GM12878 (cell line): ENCODE measurements around the gene SRF. TPM values are rescaled to one million over a fixed set of nuclear protein-coding genes. Genes with fewer than 3 reads are reported as not detected.

Source experiments
- BRCA1 ChIP-seq: IDR thresholded peaks from 2 replicates; pipeline ENCODE4 v1.6.1; 2011; ENCODE audit warnings: low read depth, low read length, improper control_type of control experiment
- GATAD2B ChIP-seq: fragments of 450-650 bp; conservative IDR thresholded peaks from 2 replicates; pipeline ENCODE4 v1.6.1; 2017; ENCODE audit warnings: low read depth, mild to moderate bottlenecking, moderate library complexity
- SUZ12 ChIP-seq: fragments of 200-600 bp; sonication (generic); IDR thresholded peaks from one replicate; pipeline ENCODE4 v1.6.1; 2018; ENCODE audit warnings: antibody characterized with exemption, mild to moderate bottlenecking; ENCODE audit not compliant: unreplicated experiment
- polyA plus RNA-seq, 11 experiments: library from polyadenylated mRNA; depleted of rRNA in 4 of 11; unstranded in 6 of 11; stranded (reverse) in 5 of 11; fragments of >200 nt; fragmentation: Nextera tagmentation in 4 of 11; fragmentation: Illumina TruSeq in 1 of 11; extraction: Ambion mirVana in 4 of 11; extraction: Trizol in 1 of 11; gene quantifications; 1 replicate in 1 of 11; 2 replicates in 10 of 11; pipeline versions ENCODE4 v1.2.1 to v1.2.3, GENCODE V29; 2011 to 2016; ENCODE audit warnings: inconsistent platforms in 2 of 11, missing spikeins in 2 of 11, low read depth in 1 of 11
- total RNA-seq, 4 experiments: library from RNA; depleted of rRNA in 3 of 4; stranded (reverse); fragments of >200 nt in 3 of 4; fragmentation: Illumina TruSeq in 1 of 4; extraction: Trizol in 1 of 4; gene quantifications; 2 replicates each; pipeline versions ENCODE4 v1.2.1 to v1.2.3, GENCODE V29; 2013 to 2021
- TF ChIP-seq, protein P1 (sequence below): fragments of 450-650 bp; IDR thresholded peaks from 2 replicates; pipeline ENCODE4 v1.6.1; 2017; ENCODE audit warnings: antibody characterized with exemption, mild to moderate bottlenecking, moderate library complexity
- TF ChIP-seq, protein P2 (sequence below): IDR thresholded peaks from 2 replicates; pipeline ENCODE4 v1.6.1; 2011; ENCODE audit warnings: mild to moderate bottlenecking, low read depth, low read length, moderate library complexity; ENCODE audit not compliant: insufficient replicate concordance

SRF gene
- total and polyA plus RNA-seq, 10 of the 15 experiments (the other 5 are each of a cell fraction or from before 2014, with no cell fraction given) = 2.3 to 56.3 (median 28.2) TPM

DNA sequence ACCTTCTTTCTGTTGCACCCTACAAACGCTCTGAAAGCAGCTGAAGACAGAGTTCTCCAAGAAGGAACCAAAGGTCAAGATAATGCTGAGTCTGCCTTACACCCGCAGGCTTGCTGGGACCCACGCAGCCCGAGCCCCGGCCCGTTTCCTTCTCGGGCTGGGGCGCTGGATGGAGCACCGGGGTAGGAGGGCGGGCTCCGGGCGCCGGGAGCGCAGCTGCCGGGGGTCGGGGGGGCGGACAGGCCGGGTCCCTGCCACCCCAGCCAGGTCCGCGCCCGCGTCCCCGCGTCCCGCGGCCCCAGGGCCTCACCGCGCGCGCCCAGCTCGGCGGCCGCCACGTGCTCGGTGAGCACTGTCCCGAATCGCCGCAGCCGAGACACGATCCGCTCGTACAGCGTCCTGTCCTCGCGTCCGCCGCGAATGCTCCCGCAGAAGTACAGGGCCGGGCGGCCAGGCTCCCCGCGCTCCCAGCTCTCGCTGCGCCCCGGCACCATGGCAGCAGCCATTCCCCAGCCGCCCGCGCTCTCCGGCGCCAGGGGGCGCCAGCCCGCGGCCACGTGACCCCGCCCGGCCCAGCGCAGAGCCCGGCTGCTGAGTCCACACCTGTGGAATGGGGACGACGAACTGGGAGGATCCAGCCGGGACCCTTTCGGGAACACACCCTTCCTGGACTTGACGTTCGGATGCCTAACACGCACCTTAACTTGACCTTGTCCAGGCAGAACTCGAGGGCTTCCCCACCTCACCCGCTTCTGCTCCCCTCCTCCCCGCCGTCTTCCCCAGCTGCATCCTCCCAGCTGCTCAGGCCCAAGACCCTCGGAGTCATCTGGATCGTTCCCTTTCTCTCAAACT is 58.1 kb downstream of the SRF start, which contains the start of gene DNPH1 (continued):
- TF ChIP-seq, protein P1, sequence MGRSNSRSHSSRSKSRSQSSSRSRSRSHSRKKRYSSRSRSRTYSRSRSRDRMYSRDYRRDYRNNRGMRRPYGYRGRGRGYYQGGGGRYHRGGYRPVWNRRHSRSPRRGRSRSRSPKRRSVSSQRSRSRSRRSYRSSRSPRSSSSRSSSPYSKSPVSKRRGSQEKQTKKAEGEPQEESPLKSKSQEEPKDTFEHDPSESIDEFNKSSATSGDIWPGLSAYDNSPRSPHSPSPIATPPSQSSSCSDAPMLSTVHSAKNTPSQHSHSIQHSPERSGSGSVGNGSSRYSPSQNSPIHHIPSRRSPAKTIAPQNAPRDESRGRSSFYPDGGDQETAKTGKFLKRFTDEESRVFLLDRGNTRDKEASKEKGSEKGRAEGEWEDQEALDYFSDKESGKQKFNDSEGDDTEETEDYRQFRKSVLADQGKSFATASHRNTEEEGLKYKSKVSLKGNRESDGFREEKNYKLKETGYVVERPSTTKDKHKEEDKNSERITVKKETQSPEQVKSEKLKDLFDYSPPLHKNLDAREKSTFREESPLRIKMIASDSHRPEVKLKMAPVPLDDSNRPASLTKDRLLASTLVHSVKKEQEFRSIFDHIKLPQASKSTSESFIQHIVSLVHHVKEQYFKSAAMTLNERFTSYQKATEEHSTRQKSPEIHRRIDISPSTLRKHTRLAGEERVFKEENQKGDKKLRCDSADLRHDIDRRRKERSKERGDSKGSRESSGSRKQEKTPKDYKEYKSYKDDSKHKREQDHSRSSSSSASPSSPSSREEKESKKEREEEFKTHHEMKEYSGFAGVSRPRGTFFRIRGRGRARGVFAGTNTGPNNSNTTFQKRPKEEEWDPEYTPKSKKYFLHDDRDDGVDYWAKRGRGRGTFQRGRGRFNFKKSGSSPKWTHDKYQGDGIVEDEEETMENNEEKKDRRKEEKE = 0 out of 2 replicates have a peak, but pooled peaks have one; percentile 43
- TF ChIP-seq, protein P2, sequence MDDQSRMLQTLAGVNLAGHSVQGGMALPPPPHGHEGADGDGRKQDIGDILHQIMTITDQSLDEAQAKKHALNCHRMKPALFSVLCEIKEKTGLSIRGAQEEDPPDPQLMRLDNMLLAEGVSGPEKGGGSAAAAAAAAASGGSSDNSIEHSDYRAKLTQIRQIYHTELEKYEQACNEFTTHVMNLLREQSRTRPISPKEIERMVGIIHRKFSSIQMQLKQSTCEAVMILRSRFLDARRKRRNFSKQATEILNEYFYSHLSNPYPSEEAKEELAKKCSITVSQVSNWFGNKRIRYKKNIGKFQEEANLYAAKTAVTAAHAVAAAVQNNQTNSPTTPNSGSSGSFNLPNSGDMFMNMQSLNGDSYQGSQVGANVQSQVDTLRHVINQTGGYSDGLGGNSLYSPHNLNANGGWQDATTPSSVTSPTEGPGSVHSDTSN = no peak
- no peak for TF ChIP-seq BRCA1
- no peak for TF ChIP-seq SUZ12
- TF ChIP-seq GATAD2B = peak; percentile 94
